Stimulated activated CD4-positive, alpha-beta T cell treated with anti-CD3 and anti-CD28 coated beads, Interleukin-2, amount 100 ng/mL, for 4 hours (primary cell): ENCODE data around the gene NAIP.
"Not testable (repeated sequence)": the region's sequence is repeated elsewhere in the genome, so short reads cannot be mapped to it uniquely, and the experiment has no call there.

Experiments
- DNase-seq: peaks from one replicate; pipeline ENCODE4 v3.0.0-alpha.2; 2020; ENCODE audit warnings: low read depth

NAIP gene

GRCh38 chr5:70925211-70925562 is 100.0 kb downstream of the NAIP start:
- not testable (repeated sequence) for DNase-seq
